GM12878 (cell line): ENCODE results near the gene F2RL3. TPM values are rescaled to one million over a fixed set of nuclear protein-coding genes. Genes with fewer than 3 reads are reported as not detected.
A peak's percentile ranks its signal among the peaks of the same experiment; 100 is the strongest.

Experiments
- ATAC-seq: fragments of 200-7000 bp; cut with Tn5 transposase; 3 replicates; pipeline ENCODE4 v1.9.1; 2020; ENCODE audit warnings: mild to moderate bottlenecking, moderate library complexity
- BruUV-seq: library from RNA; stranded (reverse); fragments of 400-500 nt; replicated peaks from 2 replicates; lab custom pipeline; 2021; lab: Mats Ljungman, UMichigan
- CTCF ChIA-PET: fragments of 300-600 bp; sonication (Branson Sonifier 250); formaldehyde crosslinking; extraction: SDS; loops from one replicate; lab custom pipeline; 2021; ENCODE audit warnings: inconsistent platforms; lab: Yijun Ruan, JAX
- POLR2A ChIA-PET: fragments of 350-600 bp; formaldehyde crosslinking; extraction: SDS; loops from one replicate; lab custom pipeline; 2021; ENCODE audit warnings: inconsistent platforms; lab: Charles Lee
- RAD21 ChIA-PET: fragments of 300-600 bp; sonication (Branson Sonifier 250); formaldehyde crosslinking; loops from one replicate; lab custom pipeline; 2023; ENCODE audit warnings: antibody characterized with exemption; ENCODE audit not compliant: unreplicated experiment; lab: Charles Lee
- SMC1A ChIA-PET: fragments of 300-600 bp; sonication (Branson Sonifier 250); formaldehyde crosslinking; loops from one replicate; lab custom pipeline; 2023; ENCODE audit not compliant: unreplicated experiment, uncharacterized antibody; lab: Charles Lee
- DNase-seq: peaks from one replicate; pipeline ENCODE4 v3.0.0-alpha.2; 2011; ENCODE audit warnings: low read depth, low spot score
- FAIRE-seq: peaks from 3 replicates; lab custom pipeline; 2011; peaks lifted over from hg19 to GRCh38; lab: Jason Lieb, UNC
- H2AFZ ChIP-seq: 2 replicates; pipeline ENCODE4 v1.6.0; 2011; ENCODE audit warnings: low read depth, low read length, control low read depth; ENCODE audit not compliant: control insufficient read depth
- H3K27ac ChIP-seq: 2 replicates; pipeline ENCODE4 v1.5.1; 2011; ENCODE audit warnings: control low read depth; ENCODE audit not compliant: control insufficient read depth, insufficient read depth
- H3K27me3 ChIP-seq, 2 experiments: replicated peaks in 1 of 2; 2 replicates each; pipeline versions ENCODE4 v1.6.0 to v1.6.1; 2011; ENCODE audit warnings: low read length in 1 of 2; ENCODE audit not compliant: control insufficient read depth in 2 of 2, insufficient read depth in 2 of 2
- H3K36me3 ChIP-seq, 2 experiments: 2 replicates each; pipeline ENCODE4 v1.5.1; 2011; ENCODE audit warnings: low read length in 1 of 2; ENCODE audit not compliant: control insufficient read depth in 2 of 2, insufficient read depth in 2 of 2
- H3K4me1 ChIP-seq: 2 replicates; pipeline ENCODE4 v1.6.1; 2011; ENCODE audit warnings: mild to moderate bottlenecking, low read length, moderate library complexity, mixed read lengths; ENCODE audit not compliant: control insufficient read depth, insufficient read depth
- H3K4me2 ChIP-seq: 2 replicates; pipeline ENCODE4 v1.6.0; 2011; ENCODE audit warnings: control low read depth; ENCODE audit not compliant: control insufficient read depth, insufficient read depth
- H3K4me3 ChIP-seq: fragments of 200-600 bp; sonication (generic); 2 replicates; pipeline ENCODE4 v1.5.1; 2016
- H3K79me2 ChIP-seq: 2 replicates; pipeline ENCODE4 v1.6.0; 2011; ENCODE audit warnings: low read length; ENCODE audit not compliant: control insufficient read depth, insufficient read depth
- H3K9ac ChIP-seq: 2 replicates; pipeline ENCODE4 v1.8.0; 2011; ENCODE audit warnings: low read length, control low read depth, mixed read lengths; ENCODE audit not compliant: control insufficient read depth, insufficient read depth
- H3K9me3 ChIP-seq: replicated peaks from 3 replicates; pipeline ENCODE4 v1.5.1; 2011; ENCODE audit warnings: mild to moderate bottlenecking, low read length; ENCODE audit not compliant: control insufficient read depth, insufficient read depth
- H4K20me1 ChIP-seq: 2 replicates; pipeline ENCODE4 v1.6.0; 2011; ENCODE audit not compliant: control insufficient read depth, insufficient read depth
- BCL11A ChIP-seq: IDR thresholded peaks from 2 replicates; pipeline ENCODE4 v1.6.1; 2011; ENCODE audit warnings: low read depth, low read length
- BRCA1 ChIP-seq: IDR thresholded peaks from 2 replicates; pipeline ENCODE4 v1.6.1; 2011; ENCODE audit warnings: low read depth, low read length, improper control_type of control experiment
- CUX1 ChIP-seq: IDR thresholded peaks from 2 replicates; pipeline ENCODE4 v1.6.1; 2012; ENCODE audit warnings: improper control_type of control experiment, low read depth, low read length; ENCODE audit not compliant: insufficient replicate concordance
- E2F4 ChIP-seq: IDR thresholded peaks from 2 replicates; pipeline ENCODE4 v1.6.1; 2012; ENCODE audit warnings: low read depth, low read length, improper control_type of control experiment
- HDGF ChIP-seq: fragments of 450-650 bp; IDR thresholded peaks from 2 replicates; pipeline ENCODE4 v1.6.1; 2016; ENCODE audit warnings: antibody characterized with exemption
- NR2F1 ChIP-seq: fragments of 450-650 bp; conservative IDR thresholded peaks from 2 replicates; pipeline ENCODE4 v1.6.1; 2017; ENCODE audit warnings: mild to moderate bottlenecking
- PKNOX1 ChIP-seq: fragments of 450-650 bp; IDR thresholded peaks from 2 replicates; pipeline ENCODE4 v1.6.1; 2016; ENCODE audit warnings: mild to moderate bottlenecking
- SMAD1 ChIP-seq: fragments of 450-650 bp; IDR thresholded peaks from 2 replicates; pipeline ENCODE4 v1.6.1; 2018; ENCODE audit warnings: mild to moderate bottlenecking, low read depth; ENCODE audit not compliant: partially characterized antibody
- SMC3 ChIP-seq: IDR thresholded peaks from 2 replicates; pipeline ENCODE4 v1.6.1; 2011; ENCODE audit warnings: low read length, improper control_type of control experiment, borderline replicate concordance
- SPI1 ChIP-seq: IDR thresholded peaks from 2 replicates; pipeline ENCODE4 v1.6.1; 2011; ENCODE audit warnings: low read depth, mild to moderate bottlenecking, low read length, moderate library complexity, borderline replicate concordance; ENCODE audit not compliant: insufficient read depth
- SRF ChIP-seq, 2 experiments: IDR thresholded peaks; 2 replicates each; pipeline ENCODE4 v1.6.1; 2011; ENCODE audit warnings: low read depth in 2 of 2, low read length in 2 of 2, mild to moderate bottlenecking in 1 of 2, moderate library complexity in 1 of 2
- TCF3 ChIP-seq: IDR thresholded peaks from 2 replicates; pipeline ENCODE4 v1.6.1; 2012; ENCODE audit warnings: low read depth, mild to moderate bottlenecking, low read length, borderline replicate concordance; ENCODE audit not compliant: insufficient read depth
- ZBED1 ChIP-seq: IDR thresholded peaks from 2 replicates; pipeline ENCODE4 v1.6.1; 2016; ENCODE audit warnings: borderline replicate concordance
- ZNF217 ChIP-seq: fragments of 450-650 bp; IDR thresholded peaks from 2 replicates; pipeline ENCODE4 v1.6.1; 2017; ENCODE audit warnings: antibody characterized with exemption, mild to moderate bottlenecking
- ZZZ3 ChIP-seq: IDR thresholded peaks from 2 replicates; pipeline ENCODE4 v1.6.1; 2011; ENCODE audit warnings: low read depth; ENCODE audit not compliant: control insufficient read depth, insufficient read length
- WGBS: methylation state at CpG from one replicate; pipeline ENCODE4 v1.1.6; 2016; ENCODE audit warnings: low lambda C conversion rate; ENCODE audit not compliant: insufficient replicate concordance, insufficient coverage; ENCODE audit errors: missing lambda C conversion rate; 5-methylcytosine and 5-hydroxymethylcytosine counted together
- in situ Hi-C: fragments of 300-500 bp; cut with MboI; formaldehyde crosslinking; loops from 9 replicates; pipeline ENCODE4 v1.14.3; 2018; ENCODE audit warnings: mixed read lengths
- intact Hi-C: fragments of 100-400 bp; cut with micrococcal nuclease; formaldehyde crosslinking; loops from one replicate; pipeline ENCODE4 v1.14.2; 2022; ENCODE audit not compliant: unreplicated experiment
- polyA plus RNA-seq, 11 experiments: library from polyadenylated mRNA; depleted of rRNA in 4 of 11; unstranded in 6 of 11; stranded (reverse) in 5 of 11; fragments of >200 nt; fragmentation: Nextera tagmentation in 4 of 11; fragmentation: Illumina TruSeq in 1 of 11; extraction: Ambion mirVana in 4 of 11; extraction: Trizol in 1 of 11; gene quantifications; 1 replicate in 1 of 11; 2 replicates in 10 of 11; pipeline versions ENCODE4 v1.2.1 to v1.2.3, GENCODE V29; 2011 to 2016; ENCODE audit warnings: inconsistent platforms in 2 of 11, missing spikeins in 2 of 11, low read depth in 1 of 11
- total RNA-seq, 4 experiments: library from RNA; depleted of rRNA in 3 of 4; stranded (reverse); fragments of >200 nt in 3 of 4; fragmentation: Illumina TruSeq in 1 of 4; extraction: Trizol in 1 of 4; gene quantifications; 2 replicates each; pipeline versions ENCODE4 v1.2.1 to v1.2.3, GENCODE V29; 2013 to 2021

Gene F2RL3
- total and polyA plus RNA-seq, 10 of the 15 experiments (the other 5 are each of a cell fraction or from before 2014, with no cell fraction given): 0.01 to 1.2 (median 0.29) TPM

- Histone ChIP-seq H2AFZ (no peak overlapping the region), H4K20me1 (no peaks in the 10 kb centered on the region), H3K9me3 (peaks cover 8% of the 10 kb centered on the region; the same call in 2 of the 3 replicates), H3K4me3 (no peak overlapping the region), H3K4me1 (peaks cover 5% of the 10 kb centered on the region), H3K27ac (no peak overlapping the region), H3K79me2 (no peaks in the 10 kb centered on the region), H3K27me3 (no peaks in the 10 kb centered on the region), H3K4me2 (no peak overlapping the region), H3K9ac (no peak overlapping the region), H3K36me3 (peaks cover 14 to 25% of the 10 kb centered on the region in 2 experiments)
- CTCF ChIA-PET: no interaction called here
- POLR2A ChIA-PET: interaction anchor here (0.6 kb wide), 1 partner anchor 140 kb away, joined by 3 read pairs; no protein-coding TSS in a partner anchor
- SMC1A ChIA-PET: no interaction called here
- 98% methylated on average over 7 of the region's 7 CpGs for WGBS
- TSS peak; percentile 48 for BruUV-seq
- in situ Hi-C loops (no loop called here), intact Hi-C loops (no loop called here)
- ATAC-seq: no peak
- no peak for FAIRE-seq
- no peak for DNase-seq
- RAD21 ChIA-PET: no interaction called here
- TF ChIP-seq ZBED1 (no peak), SRF (IDR thresholded peaks at IDR 0.05; ENCODE audit: low read depth in 2 of 2, low read length in 2 of 2) (no peak), E2F4 (no peak), BRCA1 (no peak), PKNOX1 (no peak), CUX1 (no peak), NR2F1 (no peak), SMAD1 (no peak), ZNF217 (no peak), SMC3 (no peak), HDGF (no peak), BCL11A (no peak), TCF3 (no peak), SPI1 (no peak), ZZZ3 (no peak)
These were observed 16.9 kb upstream of the F2RL3 start for GRCh38 chr19:16871871-16872270.
